BJ (cell line): Measurements from ENCODE around the gene MPRIP. TPM values are rescaled to one million over a fixed set of nuclear protein-coding genes. Genes with fewer than 3 reads are reported as not detected.

Source experiments
- CTCF ChIA-PET: fragments of 350-600 bp; formaldehyde crosslinking; extraction: SDS; loops from one replicate; lab custom pipeline; 2021; ENCODE audit warnings: antibody characterized with exemption, inconsistent platforms; lab: Yijun Ruan, JAX
- POLR2A ChIA-PET: fragments of 300-600 bp; sonication (Branson Sonifier 250); formaldehyde crosslinking; extraction: SDS; loops from one replicate; lab custom pipeline; 2021; ENCODE audit warnings: antibody characterized with exemption; lab: Charles Lee
- DNase-seq: peaks from one replicate; pipeline ENCODE4 v3.0.0-alpha.2; 2011; ENCODE audit warnings: low read depth
- H3K27me3 ChIP-seq: 2 replicates; pipeline ENCODE4 v1.6.0; 2011; ENCODE audit warnings: low read length; ENCODE audit not compliant: control insufficient read depth, insufficient read depth
- H3K36me3 ChIP-seq: 2 replicates; pipeline ENCODE4 v1.5.1; 2011; ENCODE audit warnings: low read length; ENCODE audit not compliant: control insufficient read depth, insufficient read depth
- H3K4me3 ChIP-seq: 2 replicates; pipeline ENCODE4 v1.5.1; 2011; ENCODE audit warnings: low read depth, mild to moderate bottlenecking, control low read depth, low read length
- polyA plus RNA-seq: library from polyadenylated mRNA; depleted of rRNA; stranded (reverse); fragments of >200 nt; gene quantifications from 2 replicates; pipeline ENCODE4 v1.2.3, GENCODE V29; 2011
- TF ChIP-seq, protein P1 (sequence below): IDR thresholded peaks from 2 replicates; pipeline ENCODE4 v1.5.1; 2011; ENCODE audit warnings: low read depth, mild to moderate bottlenecking, control low read depth, inconsistent platforms, low read length, moderate library complexity; ENCODE audit not compliant: insufficient read depth

The MPRIP gene
- polyA plus RNA-seq, 1 experiment = 149 TPM

- CTCF ChIA-PET = interaction anchor here (1.4 kb wide), 1 partner anchor 212 kb away, joined by 3 read pairs; no protein-coding TSS in a partner anchor
- no peak for DNase-seq
- Histone ChIP-seq H3K36me3 (no peaks in the 10 kb centered on the region), H3K27me3 (no peaks in the 10 kb centered on the region), H3K4me3 (no peak overlapping the region)
- TF ChIP-seq, protein P1, sequence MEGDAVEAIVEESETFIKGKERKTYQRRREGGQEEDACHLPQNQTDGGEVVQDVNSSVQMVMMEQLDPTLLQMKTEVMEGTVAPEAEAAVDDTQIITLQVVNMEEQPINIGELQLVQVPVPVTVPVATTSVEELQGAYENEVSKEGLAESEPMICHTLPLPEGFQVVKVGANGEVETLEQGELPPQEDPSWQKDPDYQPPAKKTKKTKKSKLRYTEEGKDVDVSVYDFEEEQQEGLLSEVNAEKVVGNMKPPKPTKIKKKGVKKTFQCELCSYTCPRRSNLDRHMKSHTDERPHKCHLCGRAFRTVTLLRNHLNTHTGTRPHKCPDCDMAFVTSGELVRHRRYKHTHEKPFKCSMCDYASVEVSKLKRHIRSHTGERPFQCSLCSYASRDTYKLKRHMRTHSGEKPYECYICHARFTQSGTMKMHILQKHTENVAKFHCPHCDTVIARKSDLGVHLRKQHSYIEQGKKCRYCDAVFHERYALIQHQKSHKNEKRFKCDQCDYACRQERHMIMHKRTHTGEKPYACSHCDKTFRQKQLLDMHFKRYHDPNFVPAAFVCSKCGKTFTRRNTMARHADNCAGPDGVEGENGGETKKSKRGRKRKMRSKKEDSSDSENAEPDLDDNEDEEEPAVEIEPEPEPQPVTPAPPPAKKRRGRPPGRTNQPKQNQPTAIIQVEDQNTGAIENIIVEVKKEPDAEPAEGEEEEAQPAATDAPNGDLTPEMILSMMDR = no peak
- POLR2A ChIA-PET = no interaction called here
Measured at GRCh38 chr17:17204041-17204591, 161.9 kb downstream of the MPRIP start.

GRCh38 chr17:17204635-17205231, 162.5 kb downstream of the MPRIP start:
- ChIA-PET POLR2A (no interaction called here), CTCF (interaction anchor here (1.4 kb wide), 1 partner anchor 213 kb away, joined by 3 read pairs; no protein-coding TSS in a partner anchor)
- Histone ChIP-seq H3K36me3 (no peaks in the 10 kb centered on the region), H3K4me3 (peak overlapping the region; percentile 47), H3K27me3 (no peaks in the 10 kb centered on the region)
- TF ChIP-seq, protein P1 = no peak
- DNase-seq = no peak

- Histone ChIP-seq H3K4me3 (peak overlapping the region; percentile 47), H3K27me3 (no peaks in the 10 kb centered on the region), H3K36me3 (no peaks in the 10 kb centered on the region)
- DNase-seq = no peak
- ChIA-PET POLR2A (no interaction called here), CTCF (no interaction called here)
- TF ChIP-seq, protein P1 = no peak
Measured at GRCh38 chr17:17205368-17206123, 163.3 kb downstream of the MPRIP start.

DNA sequence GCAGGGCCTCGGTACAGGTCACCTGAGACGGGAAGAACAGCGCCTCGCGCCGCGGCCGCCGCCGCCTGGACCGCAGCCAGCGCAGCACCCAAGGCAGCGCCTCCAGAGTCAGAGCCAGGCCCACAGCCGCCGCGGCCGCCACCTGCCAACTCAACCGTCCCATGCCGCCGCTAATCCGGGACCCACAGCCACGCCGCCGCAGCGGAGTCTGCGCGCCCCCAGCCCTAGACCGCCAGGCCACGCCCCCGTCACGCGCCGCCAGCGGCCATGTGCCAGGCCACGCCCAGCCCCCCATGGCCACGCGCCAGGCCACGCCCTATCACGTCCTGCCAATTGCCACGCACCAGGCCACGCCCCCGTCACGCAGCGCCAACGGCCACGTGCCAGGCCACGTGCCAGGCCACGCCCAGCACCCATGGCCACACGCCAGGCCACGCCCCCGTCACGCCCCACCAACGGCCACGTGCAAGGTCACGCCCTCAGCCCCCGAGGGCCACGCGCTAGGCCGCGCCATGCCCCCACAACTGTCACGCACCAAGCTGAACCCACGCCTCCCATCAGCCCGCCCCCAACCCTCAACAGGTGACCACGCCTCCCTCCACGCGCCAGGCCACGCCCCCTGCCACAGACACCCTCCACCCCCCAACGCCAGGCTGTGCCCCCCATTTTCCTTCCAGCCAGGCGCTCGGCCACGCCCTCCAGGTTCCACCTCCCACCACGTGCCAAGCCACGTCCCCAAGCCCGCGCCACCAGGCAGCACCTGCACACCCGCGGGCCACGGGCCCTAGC, 164.1 kb downstream of the MPRIP start, which contains the start of gene PLD6:
Gene PLD6, minus strand, starts transcription at position 210 of the 789 bp plus-strand sequence. Its CDS starts 47 bp downstream, at position 163.
- no peak for DNase-seq
- peak within 1 kb of the TSS; percentile 47 for H3K4me3 ChIP-seq
- no peaks in the 10 kb centered on the region for H3K27me3 ChIP-seq
- TF ChIP-seq, protein P1 = no peak
- no peaks in the 10 kb centered on the region for H3K36me3 ChIP-seq
- CTCF ChIA-PET = interaction anchor here (0.7 kb wide), 1 partner anchor 205 kb away, joined by 3 read pairs; no protein-coding TSS in a partner anchor
- POLR2A ChIA-PET = no interaction called here
